HG03097 (cell line): ENCODE results near the gene DRAXIN.

Experiments used
- ATAC-seq: cut with Tn5 transposase; IDR thresholded peaks from one replicate; pipeline ENCODE4 v1.9.1; 2021; ENCODE audit not compliant: unreplicated experiment, low FRiP score

Gene DRAXIN

GRCh38 chr1:11705596-11705995 lies 14.1 kb downstream of the DRAXIN start:
- no peak for ATAC-seq

- no peak for ATAC-seq
Observed at GRCh38 chr1:11706292-11706691, 14.8 kb downstream of the DRAXIN start.

- no peak for ATAC-seq
Observed at GRCh38 chr1:11707621-11708276, 16.2 kb downstream of the DRAXIN start.

- ATAC-seq: no peak
Observed at GRCh38 chr1:11708554-11709350, 17.2 kb downstream of the DRAXIN start.

- ATAC-seq: no peak
Observed at GRCh38 chr1:11711490-11711889, 20.0 kb downstream of the DRAXIN start.

GRCh38 chr1:11712285-11712684 lies 20.8 kb downstream of the DRAXIN start:
- no peak for ATAC-seq

GRCh38 chr1:11713095-11713494 lies 21.6 kb downstream of the DRAXIN start:
- no peak for ATAC-seq

- no peak for ATAC-seq
Observed at GRCh38 chr1:11714831-11715575, 23.5 kb downstream of the DRAXIN start.

GRCh38 chr1:11719313-11720032 lies 28.0 kb downstream of the DRAXIN start:
- ATAC-seq: peak; percentile 63

- ATAC-seq: no peak
Observed at GRCh38 chr1:11720033-11720376, 28.5 kb downstream of the DRAXIN start.

- no peak for ATAC-seq
Observed at GRCh38 chr1:11720525-11720924, 29.0 kb downstream of the DRAXIN start.

- ATAC-seq: no peak
Observed at GRCh38 chr1:11721311-11721710, 29.8 kb downstream of the DRAXIN start.

GRCh38 chr1:11722538-11722937 lies 31.0 kb downstream of the DRAXIN start:
- no peak for ATAC-seq

GRCh38 chr1:11725616-11726015 lies 34.1 kb downstream of the DRAXIN start:
- no peak for ATAC-seq

GRCh38 chr1:11727119-11727518 lies 35.6 kb downstream of the DRAXIN start:
- no peak for ATAC-seq

- ATAC-seq: no peak
Observed at GRCh38 chr1:11728126-11728806, 36.8 kb downstream of the DRAXIN start.

GRCh38 chr1:11729155-11729497 lies 37.6 kb downstream of the DRAXIN start:
- ATAC-seq: no peak

GRCh38 chr1:11729498-11730428 lies 38.3 kb downstream of the DRAXIN start:
- peak; percentile 30 for ATAC-seq

- ATAC-seq: peak; percentile 56
Observed at GRCh38 chr1:11730429-11730891, 39.0 kb downstream of the DRAXIN start.
